IPS-15b (cell line): Measurements from ENCODE around the gene TANGO2.

ENCODE experiments used
- H3K27me3 ChIP-seq: one replicate; pipeline ENCODE4 v1.6.1; 2013; ENCODE audit warnings: low read length; ENCODE audit not compliant: control insufficient read depth, insufficient read depth
- H3K36me3 ChIP-seq: one replicate; pipeline ENCODE4 v1.6.1; 2013; ENCODE audit warnings: low read length; ENCODE audit not compliant: control insufficient read depth, insufficient read depth
- H3K4me1 ChIP-seq: one replicate; pipeline ENCODE4 v1.6.1; 2013; ENCODE audit warnings: mild to moderate bottlenecking, low read length; ENCODE audit not compliant: control insufficient read depth, insufficient read depth
- H3K4me3 ChIP-seq: one replicate; pipeline ENCODE4 v1.5.1; 2013; ENCODE audit warnings: low read depth, low read length
- H3K9ac ChIP-seq: one replicate; pipeline ENCODE4 v1.6.1; 2013; ENCODE audit warnings: low read depth, mild to moderate bottlenecking, low read length
- H3K9me3 ChIP-seq: one replicate; pipeline ENCODE4 v1.6.1; 2013; ENCODE audit warnings: mild to moderate bottlenecking, low read length; ENCODE audit not compliant: control insufficient read depth, insufficient read depth

The TANGO2 gene

DNA sequence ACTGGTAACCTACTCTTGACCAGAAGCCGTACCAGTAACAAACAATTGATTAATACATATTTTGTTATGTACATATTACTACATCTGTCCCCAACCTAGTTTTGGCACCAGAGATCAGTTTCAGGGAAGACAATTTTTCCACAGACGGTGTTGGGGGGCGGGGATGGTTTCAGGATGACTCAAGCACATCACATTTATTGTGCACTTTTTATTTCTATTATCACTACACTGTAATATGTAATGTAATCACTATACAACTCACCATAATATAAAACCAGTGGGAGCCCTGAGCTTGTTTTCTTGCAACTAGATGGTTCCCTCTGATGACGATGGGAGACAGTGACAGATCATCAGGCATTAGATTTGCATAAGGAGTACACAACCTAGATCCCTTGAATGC is 74.6 kb downstream of the TANGO2 start:
- Histone ChIP-seq H3K9me3 (no peaks in the 10 kb centered on the region), H3K36me3 (peaks cover 61% of the 10 kb centered on the region), H3K4me3 (no peak overlapping the region)

DNA sequence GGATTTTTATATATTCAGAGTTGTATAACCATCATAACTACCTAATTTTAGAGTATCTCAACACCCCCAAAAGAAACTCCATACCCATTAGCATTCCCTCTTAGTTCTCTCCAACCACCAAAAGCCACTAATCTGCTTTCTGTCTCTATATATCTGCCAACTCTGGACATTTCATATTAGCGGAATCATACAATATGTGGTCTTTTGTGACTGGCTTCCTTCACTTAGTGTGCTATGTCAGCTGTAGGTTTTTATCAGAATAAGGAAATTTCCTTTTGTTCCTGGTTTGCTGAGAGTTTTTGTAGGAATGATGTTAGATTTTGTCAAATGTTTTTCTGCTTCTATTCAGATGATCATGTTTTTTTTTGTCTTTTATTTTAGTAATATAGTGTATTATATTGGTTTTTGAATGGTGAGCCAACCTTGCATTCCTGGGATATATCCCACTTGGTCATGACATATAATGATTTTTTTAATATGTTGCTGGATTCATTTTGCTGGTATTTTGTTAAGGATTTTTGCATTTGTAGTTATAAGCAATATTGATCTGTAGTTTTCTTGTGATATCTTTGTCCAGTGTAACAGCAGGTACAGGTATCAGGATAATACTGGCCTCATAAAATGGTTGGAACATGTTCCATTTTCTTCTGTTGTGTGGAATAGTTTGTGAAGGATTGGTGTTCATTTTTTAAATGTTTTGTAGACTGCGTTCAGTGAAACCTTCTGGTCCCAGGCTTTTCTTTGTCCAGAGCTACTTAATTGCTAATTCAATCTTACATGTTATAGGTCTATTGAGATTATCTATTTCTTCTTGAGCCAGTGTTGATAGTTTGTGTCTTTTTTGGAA is 75.9 kb downstream of the TANGO2 start:
- Histone ChIP-seq H3K9ac (no peak overlapping the region), H3K4me1 (no peaks in the 10 kb centered on the region), H3K4me3 (no peak overlapping the region), H3K9me3 (no peaks in the 10 kb centered on the region), H3K27me3 (no peaks in the 10 kb centered on the region), H3K36me3 (peaks cover 50% of the 10 kb centered on the region)

More for the DNA sequence above, 74.6 kb downstream of the TANGO2 start:
- no peaks in the 10 kb centered on the region for H3K4me1 ChIP-seq
- no peak overlapping the region for H3K9ac ChIP-seq
- no peaks in the 10 kb centered on the region for H3K27me3 ChIP-seq

DNA sequence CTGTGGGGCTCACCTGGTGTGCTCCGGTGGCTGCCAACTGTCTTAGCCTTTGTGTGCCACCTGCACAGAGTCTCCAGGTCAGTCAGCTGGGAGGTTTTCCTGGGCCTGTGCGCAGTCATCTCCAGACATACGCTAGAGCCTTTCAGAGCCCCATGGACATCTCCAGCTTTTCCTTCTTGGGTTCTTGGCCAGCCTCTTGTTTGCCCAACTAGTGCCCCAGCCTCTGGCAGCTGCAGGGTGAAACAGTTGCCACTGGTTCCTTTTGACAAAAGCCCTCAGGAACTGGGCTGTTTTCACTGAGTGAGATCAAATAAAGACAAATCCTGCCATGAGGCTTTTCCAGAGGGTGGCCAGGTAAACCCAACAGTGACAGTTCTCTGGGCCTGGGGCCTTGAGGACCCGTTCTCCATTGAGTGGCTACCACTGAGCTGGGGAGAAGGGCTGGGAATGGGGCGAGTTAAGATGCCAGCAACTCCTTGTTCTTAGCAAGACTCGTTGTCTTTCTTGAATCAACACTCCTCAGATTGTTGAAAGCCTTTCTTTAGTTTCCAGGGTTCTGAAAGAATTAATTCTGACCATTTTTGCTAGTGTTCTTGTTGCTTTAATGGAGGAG is 78.3 kb downstream of the TANGO2 start:
- Histone ChIP-seq H3K9ac (no peak overlapping the region), H3K4me3 (no peak overlapping the region), H3K36me3 (peaks cover 45% of the 10 kb centered on the region), H3K9me3 (no peaks in the 10 kb centered on the region), H3K4me1 (no peaks in the 10 kb centered on the region), H3K27me3 (no peaks in the 10 kb centered on the region)

DNA sequence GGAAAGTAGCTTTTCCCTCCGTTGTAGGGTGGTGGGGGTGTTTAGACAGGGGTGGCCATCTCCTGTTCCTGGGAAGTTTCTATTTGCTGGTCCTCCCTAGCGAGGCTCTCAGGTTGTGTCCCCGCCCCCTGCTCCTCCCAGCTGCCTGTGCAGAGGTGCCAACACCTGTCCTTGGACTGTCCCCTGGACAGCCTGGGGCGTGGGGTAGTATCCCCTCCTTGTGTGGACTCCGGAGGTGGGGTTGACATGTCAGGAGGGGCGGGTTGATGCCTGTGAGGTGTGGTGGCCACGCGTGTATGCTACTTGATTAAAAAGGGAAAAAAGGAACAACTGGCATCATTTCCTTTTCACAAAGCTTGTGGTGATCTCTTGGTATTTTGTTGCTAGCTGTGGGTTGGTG is 80.7 kb downstream of the TANGO2 start:
- peaks cover 57% of the 10 kb centered on the region for H3K36me3 ChIP-seq
- H3K27me3 ChIP-seq = no peaks in the 10 kb centered on the region
- no peaks in the 10 kb centered on the region for H3K9me3 ChIP-seq
- no peaks in the 10 kb centered on the region for H3K4me1 ChIP-seq
- H3K4me3 ChIP-seq = no peak overlapping the region
- H3K9ac ChIP-seq = no peak overlapping the region

DNA sequence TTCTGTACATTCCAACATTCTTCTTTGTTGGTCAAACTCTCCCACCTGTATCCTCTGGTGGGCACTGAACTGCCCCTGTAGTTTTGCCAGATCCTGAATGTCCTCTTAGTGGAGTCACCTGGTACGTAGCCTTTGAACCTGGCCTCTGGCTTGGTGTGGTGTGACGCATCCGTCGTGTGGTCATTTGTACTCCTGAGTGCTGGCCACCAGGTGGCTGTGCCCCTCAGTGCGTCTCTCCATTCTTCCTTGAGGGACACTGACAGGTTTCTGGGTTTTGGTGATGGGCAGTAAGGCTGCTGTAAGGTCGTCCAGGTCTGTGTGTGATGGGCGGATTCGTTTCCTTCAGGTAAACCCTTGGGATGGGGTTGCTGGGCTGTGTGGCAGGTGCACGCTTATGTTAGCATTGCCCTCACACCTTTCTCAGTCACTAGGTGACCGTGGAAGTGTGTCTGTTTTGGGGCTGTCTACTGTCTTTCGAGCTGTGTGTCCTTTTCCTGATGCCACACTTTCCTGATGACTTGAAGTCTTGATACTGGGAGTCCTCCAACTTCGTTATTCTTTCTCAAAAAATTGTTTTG is 81.4 kb downstream of the TANGO2 start:
- no peaks in the 10 kb centered on the region for H3K4me1 ChIP-seq
- H3K4me3 ChIP-seq = no peak overlapping the region
- H3K9me3 ChIP-seq = no peaks in the 10 kb centered on the region
- H3K36me3 ChIP-seq = peaks cover 63% of the 10 kb centered on the region
- H3K27me3 ChIP-seq = no peaks in the 10 kb centered on the region
- H3K9ac ChIP-seq = no peak overlapping the region

DNA sequence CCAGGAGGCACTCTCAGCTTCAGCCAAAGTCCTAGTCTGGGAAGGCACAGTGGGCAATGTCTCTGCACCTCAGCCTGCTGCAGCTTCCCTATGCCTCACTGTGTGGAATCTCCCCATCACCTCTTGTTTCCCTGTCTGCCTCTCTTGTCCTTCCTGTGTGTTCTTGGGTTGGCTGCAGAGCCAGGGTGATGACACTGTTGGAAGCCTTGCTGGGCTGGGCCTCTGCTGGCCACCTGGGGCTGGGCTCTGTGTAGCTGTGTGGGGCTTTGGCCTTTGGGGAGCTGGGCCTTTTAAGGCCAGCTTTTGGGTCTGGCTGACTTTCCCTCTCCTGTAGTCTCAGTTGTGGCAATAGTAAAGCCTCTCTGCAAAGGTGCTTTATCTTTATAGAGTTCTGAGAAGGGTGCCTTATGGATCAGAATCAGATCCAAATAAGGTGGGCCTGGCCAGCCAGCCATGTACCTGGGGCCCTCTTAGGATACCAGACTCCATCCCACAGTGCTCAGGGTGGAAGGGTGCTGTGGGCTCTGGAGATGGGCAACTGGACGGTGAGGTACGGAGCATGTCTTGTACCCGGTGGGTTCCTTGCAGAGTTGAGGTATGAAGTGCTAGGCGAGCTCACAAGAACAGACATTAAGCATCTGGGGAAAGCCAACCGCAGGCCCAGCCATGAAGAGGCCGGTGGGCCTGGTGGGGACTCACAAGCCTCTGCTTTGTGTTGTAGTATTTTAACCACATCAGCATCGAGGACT is 84.7 kb downstream of the TANGO2 start:
- Histone ChIP-seq H3K27me3 (no peaks in the 10 kb centered on the region), H3K4me1 (no peaks in the 10 kb centered on the region), H3K9ac (no peak overlapping the region), H3K36me3 (peaks cover 75% of the 10 kb centered on the region), H3K4me3 (no peak overlapping the region), H3K9me3 (no peaks in the 10 kb centered on the region)

DNA sequence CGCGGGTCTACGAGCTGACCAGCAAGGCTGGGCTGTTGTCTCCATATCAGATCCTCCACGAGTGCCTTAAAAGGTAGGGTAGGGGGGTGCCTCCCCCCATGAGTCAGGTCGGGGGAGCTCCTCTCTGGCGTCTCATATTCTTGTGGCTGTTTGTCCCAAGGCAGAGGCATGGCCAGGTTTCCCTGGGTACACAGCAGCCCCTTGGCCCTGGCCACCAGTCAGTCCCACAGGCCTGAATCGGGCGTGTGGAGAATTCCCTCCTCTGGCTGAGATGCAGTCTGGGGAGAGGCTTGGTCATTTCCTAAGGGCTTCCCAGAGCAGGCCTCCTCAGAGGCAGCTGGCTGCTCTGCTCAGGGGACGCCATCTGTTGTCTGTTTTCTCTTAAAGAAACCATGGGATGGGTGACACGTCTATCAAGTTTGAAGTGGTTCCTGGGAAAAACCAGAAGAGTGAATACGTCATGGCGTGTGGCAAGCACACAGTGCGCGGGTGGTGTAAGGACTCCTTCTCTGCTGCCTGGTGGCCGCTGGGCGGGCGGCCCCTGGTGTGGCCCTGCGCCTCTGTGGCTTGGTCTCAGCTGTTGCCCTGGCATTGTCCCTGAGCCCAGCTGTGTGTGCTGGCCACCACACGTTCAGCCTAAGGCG is 85.4 kb downstream of the TANGO2 start:
- H3K27me3 ChIP-seq = no peaks in the 10 kb centered on the region
- peaks cover 74% of the 10 kb centered on the region for H3K36me3 ChIP-seq
- no peaks in the 10 kb centered on the region for H3K4me1 ChIP-seq
- H3K4me3 ChIP-seq = no peak overlapping the region
- H3K9me3 ChIP-seq = no peaks in the 10 kb centered on the region
- H3K9ac ChIP-seq = no peak overlapping the region

DNA sequence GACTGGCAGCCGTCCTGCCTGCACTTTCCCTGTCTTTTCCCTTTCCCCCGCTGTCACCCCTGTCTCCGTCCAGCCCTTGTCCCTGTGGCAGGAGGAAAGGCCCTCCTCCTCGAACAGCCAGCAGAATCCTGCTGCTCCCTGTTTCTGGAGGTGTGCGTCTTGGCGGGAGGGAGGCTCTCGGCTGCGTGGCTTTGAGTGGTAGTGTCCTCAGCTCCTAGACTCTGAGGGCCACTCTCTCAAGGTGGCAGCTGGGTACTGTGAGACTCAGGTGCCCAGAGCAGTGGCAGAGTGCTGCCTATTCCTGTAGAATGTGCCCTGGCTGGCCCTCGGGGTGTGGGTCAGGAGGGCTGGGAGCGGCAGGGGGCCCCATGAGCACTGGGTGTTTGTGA is 85.9 kb downstream of the TANGO2 start:
- Histone ChIP-seq H3K27me3 (no peaks in the 10 kb centered on the region), H3K9ac (no peak overlapping the region), H3K9me3 (no peaks in the 10 kb centered on the region), H3K4me3 (no peak overlapping the region), H3K4me1 (no peaks in the 10 kb centered on the region), H3K36me3 (peaks cover 77% of the 10 kb centered on the region)

DNA sequence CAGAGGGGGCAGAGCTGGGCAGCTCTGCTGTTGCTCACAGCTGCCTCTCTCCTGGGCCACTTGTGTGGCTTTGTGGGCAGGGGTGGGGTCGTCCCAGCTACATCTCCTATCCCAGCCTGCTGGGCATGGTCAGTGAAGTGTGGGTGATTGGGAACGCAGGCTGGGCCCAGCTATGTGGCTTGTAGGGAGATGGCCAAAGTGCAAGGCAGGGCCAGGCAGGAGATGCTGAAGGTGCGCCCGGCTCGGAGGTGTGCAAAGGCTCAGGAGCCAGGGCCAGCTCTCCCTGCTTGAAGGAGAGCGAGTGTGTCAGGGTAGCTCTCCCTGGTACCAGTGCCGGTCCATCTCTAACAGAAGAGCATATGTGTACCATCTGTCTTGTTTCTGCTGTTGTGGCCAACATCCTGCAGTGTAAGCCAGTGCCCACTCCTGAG is 86.6 kb downstream of the TANGO2 start:
- peaks cover 78% of the 10 kb centered on the region for H3K36me3 ChIP-seq
- H3K27me3 ChIP-seq = no peaks in the 10 kb centered on the region
- H3K9me3 ChIP-seq = no peaks in the 10 kb centered on the region

DNA sequence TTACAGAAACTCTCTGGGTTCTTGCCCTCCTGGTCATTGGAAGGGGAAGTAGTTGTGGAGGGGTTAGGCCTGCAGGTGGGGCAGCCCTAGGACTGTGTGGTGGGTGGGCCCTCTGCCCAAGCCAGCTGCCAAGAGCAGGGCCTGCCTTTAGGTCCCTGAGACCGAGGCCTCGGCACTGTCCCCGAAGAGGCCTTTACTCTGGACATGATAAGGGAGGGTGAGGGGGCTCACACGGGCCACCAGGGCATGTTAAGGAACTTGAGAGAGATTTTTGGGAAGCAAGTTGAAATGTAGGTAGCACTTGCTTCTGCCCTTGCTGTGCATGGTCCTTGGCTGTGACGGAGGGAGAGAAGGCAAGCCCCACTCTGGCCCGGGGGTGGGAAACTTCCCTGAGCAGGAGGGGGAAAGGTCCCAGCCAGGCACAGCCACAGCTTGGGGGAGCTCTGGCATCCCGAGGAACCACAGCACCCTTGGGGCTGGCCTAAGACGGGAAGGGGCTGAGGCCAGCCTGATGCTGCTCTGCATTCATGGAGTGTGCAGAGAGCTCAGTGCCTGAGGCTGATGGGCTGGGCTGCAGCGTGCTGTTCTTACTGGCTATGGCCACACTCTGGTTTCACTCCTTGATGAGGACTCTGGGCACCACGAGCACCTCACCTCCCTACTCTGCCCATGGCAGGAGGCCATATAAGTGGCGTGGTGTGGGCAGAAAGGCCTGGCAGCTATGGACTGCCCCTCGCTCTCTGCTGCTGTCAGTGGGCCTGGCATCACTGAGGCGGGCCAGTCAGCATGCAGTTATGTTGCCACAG is 87.2 kb downstream of the TANGO2 start:
- Histone ChIP-seq H3K27me3 (no peaks in the 10 kb centered on the region), H3K9me3 (no peaks in the 10 kb centered on the region), H3K36me3 (peaks cover 84% of the 10 kb centered on the region), H3K4me1 (no peaks in the 10 kb centered on the region), H3K4me3 (no peak overlapping the region), H3K9ac (no peak overlapping the region)

More for the DNA sequence above, 86.6 kb downstream of the TANGO2 start:
- H3K4me1 ChIP-seq = no peaks in the 10 kb centered on the region
- H3K4me3 ChIP-seq = no peak overlapping the region
- no peak overlapping the region for H3K9ac ChIP-seq
